Activated CD8-positive, alpha-beta memory T cell treated with anti-CD3 and anti-CD28 coated beads, Interleukin-2, amount 50 U/mL, for 24 hours (primary cell): Measurements from ENCODE around the gene METAP1D.

Experiments used
- DNase-seq: peaks from one replicate; pipeline ENCODE4 v3.0.0-alpha.2; 2020; ENCODE audit errors: extremely low read depth

METAP1D gene

GRCh38 chr2:172091761-172092566 is 92.2 kb downstream of the METAP1D start:
- no peak for DNase-seq

GRCh38 chr2:172092716-172093415 is 93.1 kb downstream of the METAP1D start:
- no peak for DNase-seq

GRCh38 chr2:172093416-172094293 is 93.9 kb downstream of the METAP1D start:
- no peak for DNase-seq

GRCh38 chr2:172094294-172095145 is 94.8 kb downstream of the METAP1D start:
- no peak for DNase-seq

- DNase-seq: no peak
Observed at GRCh38 chr2:172095146-172095904, 95.6 kb downstream of the METAP1D start.

GRCh38 chr2:172095905-172096625 is 96.3 kb downstream of the METAP1D start:
- no peak for DNase-seq

- no peak for DNase-seq
Observed at GRCh38 chr2:172096626-172097547, 97.1 kb downstream of the METAP1D start.

- no peak for DNase-seq
Observed at GRCh38 chr2:172097557-172098131, 97.9 kb downstream of the METAP1D start.

- DNase-seq: no peak
Observed at GRCh38 chr2:172098287-172098649, 98.5 kb downstream of the METAP1D start.

- DNase-seq: no peak
Observed at GRCh38 chr2:172098650-172099471, 99.1 kb downstream of the METAP1D start.

- no peak for DNase-seq
Observed at GRCh38 chr2:172099472-172100079, 99.8 kb downstream of the METAP1D start.

- no peak for DNase-seq
Observed at GRCh38 chr2:172100080-172100934, 100.6 kb downstream of the METAP1D start.

- no peak for DNase-seq
Observed at GRCh38 chr2:172100935-172101820, 101.4 kb downstream of the METAP1D start.

GRCh38 chr2:172101821-172102390 is 102.2 kb downstream of the METAP1D start:
- no peak for DNase-seq
